SK-N-DZ (cell line): ENCODE measurements around the gene GMDS.

Source experiments
- DNase-seq: peaks from one replicate; pipeline ENCODE4 v3.0.0-alpha.2; 2015; ENCODE audit warnings: low spot score

GMDS gene

DNA sequence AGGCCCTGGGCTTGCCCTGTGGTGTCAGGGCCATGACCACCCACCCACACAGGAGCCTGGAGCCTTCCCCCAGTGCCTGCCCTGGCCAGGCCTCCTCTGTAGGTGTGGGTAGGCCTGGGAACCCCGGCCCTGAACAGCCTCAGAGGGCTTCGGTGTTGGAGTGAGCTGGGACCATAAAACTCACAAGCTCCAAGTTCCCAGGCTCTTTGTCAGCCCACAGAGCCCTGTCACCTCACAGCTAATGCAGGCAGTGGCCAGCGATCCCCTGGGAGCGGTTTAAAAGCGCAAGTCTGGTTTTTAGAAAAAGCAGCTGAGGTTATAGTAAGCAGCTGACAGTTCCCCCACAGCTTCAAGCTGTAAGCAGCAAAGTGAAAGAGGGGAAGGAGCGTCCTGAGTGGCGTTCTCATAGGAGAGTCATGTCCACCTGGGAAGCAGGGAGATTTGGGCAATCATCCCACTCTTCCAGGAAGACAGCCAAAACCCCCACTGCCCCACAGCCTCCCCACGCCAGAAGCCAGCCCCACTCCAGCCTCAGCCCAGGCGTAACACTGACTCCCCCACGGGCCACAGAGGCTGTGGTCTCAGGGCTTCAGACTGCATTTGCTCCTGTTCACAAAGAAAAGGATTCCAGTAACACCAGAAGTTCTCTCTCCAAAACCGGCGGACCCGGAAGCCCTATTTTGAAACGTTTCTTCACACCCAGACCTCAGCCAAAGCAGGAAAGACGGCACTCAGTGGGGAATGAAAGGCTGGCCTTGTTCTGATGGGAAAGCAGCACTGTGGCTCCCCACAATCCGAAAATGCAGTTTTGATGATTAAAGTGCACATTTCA lies 670.0 kb downstream of the GMDS start:
- DNase-seq: peak; percentile 67

DNA sequence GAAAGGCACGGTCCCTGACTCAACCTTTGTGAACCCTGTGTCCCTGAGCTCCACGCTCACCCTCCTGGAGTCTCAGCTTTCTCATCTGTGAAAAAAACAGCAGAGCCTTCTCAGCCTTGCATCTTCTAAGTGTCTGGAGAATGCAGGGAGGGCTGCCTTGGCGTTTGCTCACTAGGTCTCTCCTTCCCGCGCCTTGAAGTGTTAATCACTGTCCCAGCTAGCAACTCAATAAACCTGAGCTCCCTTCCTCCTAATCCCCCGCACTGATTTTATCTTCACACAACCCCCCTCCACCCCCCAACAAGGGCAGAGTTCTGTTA lies 670.6 kb downstream of the GMDS start:
- DNase-seq: no peak

DNA sequence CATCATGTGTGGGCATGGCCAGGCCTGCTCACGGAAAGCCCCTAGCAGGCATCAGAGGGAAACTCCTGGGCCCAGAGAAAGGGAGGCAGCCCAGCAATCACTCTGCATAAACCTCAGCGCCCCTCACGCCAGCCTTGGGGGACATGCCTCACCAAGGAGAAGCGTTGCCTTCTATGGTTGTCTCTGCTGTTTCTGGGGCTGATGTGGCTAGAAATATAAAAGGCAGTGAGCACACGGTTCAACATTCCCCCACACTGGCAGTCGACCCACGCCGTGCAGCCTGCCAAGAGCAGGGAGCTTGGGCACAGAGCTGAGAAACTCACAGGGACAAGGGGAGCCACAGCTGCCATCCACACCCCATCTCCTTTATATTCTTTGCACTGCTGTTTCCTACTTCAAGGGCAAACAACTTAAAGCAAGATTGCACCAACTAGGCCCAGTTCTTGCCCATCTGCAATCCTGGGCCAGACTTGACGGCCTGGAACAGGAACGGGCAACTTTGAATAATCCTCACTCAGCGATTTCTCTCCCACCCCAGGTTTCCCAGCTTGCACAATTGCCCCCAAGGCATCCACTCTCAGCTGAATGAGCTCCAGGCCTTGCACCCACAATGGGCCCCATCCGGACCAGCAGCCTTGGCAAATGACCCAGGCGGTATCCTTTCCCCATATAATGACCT lies 671.2 kb downstream of the GMDS start:
- no peak for DNase-seq
